ENCODE results near the gene PRKAG2.

DNA sequence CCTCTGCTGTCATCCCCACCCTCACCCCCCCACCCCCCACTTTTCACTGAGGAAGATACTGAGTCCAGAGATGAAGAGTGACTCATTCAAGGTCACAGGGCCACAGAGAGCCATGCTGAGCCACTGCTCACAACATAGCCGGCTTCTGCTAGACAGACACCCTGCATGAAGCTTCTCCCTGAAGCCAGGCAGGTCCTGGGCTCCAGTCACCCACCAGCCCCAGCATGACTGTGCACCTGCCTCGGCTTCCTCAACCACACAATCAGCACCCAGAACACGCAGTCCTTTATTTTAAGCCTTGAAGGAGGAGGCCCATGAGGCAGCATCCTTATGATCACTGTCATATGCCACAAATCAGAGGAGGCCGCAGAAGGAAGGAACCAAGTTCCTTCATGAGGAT is 19.2 kb upstream of the PRKAG2 start:
- TF ChIP-seq, protein P1, sequence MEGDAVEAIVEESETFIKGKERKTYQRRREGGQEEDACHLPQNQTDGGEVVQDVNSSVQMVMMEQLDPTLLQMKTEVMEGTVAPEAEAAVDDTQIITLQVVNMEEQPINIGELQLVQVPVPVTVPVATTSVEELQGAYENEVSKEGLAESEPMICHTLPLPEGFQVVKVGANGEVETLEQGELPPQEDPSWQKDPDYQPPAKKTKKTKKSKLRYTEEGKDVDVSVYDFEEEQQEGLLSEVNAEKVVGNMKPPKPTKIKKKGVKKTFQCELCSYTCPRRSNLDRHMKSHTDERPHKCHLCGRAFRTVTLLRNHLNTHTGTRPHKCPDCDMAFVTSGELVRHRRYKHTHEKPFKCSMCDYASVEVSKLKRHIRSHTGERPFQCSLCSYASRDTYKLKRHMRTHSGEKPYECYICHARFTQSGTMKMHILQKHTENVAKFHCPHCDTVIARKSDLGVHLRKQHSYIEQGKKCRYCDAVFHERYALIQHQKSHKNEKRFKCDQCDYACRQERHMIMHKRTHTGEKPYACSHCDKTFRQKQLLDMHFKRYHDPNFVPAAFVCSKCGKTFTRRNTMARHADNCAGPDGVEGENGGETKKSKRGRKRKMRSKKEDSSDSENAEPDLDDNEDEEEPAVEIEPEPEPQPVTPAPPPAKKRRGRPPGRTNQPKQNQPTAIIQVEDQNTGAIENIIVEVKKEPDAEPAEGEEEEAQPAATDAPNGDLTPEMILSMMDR (IDR thresholded peaks at IDR 0.05; ENCODE audit: low read depth, low read length) = no peak
- TF ChIP-seq, protein P2, sequence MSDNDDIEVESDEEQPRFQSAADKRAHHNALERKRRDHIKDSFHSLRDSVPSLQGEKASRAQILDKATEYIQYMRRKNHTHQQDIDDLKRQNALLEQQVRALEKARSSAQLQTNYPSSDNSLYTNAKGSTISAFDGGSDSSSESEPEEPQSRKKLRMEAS (IDR thresholded peaks at IDR 0.05; ENCODE audit: low read depth, low read length) = no peak
- no peak for TF ChIP-seq POLR2A (IDR thresholded peaks at IDR 0.05; ENCODE audit: extremely low read depth, insufficient read length)

All from NB4 (cell line).